Endothelial cell of umbilical vein (primary cell): ENCODE measurements around the gene SCGB1A1. TPM values are rescaled to one million over a fixed set of nuclear protein-coding genes. Genes with fewer than 3 reads are reported as not detected.

Source experiments
- BruUV-seq: library from RNA; stranded (reverse); fragments of 400-500 nt; replicated peaks from 2 replicates; lab custom pipeline; 2021; lab: Mats Ljungman, UMichigan
- CTCF ChIA-PET: fragments of 300-600, 350-600 bp; sonication (Branson Sonifier 250); formaldehyde crosslinking; loops from one replicate; lab custom pipeline; 2021; ENCODE audit warnings: antibody characterized with exemption, inconsistent platforms; lab: Charles Lee
- POLR2A ChIA-PET: fragments of 300-600, 350-600 bp; sonication (Branson Sonifier 250); formaldehyde crosslinking; loops from one replicate; lab custom pipeline; 2021; ENCODE audit warnings: antibody characterized with exemption, inconsistent platforms; lab: Charles Lee
- DNase-seq: peaks from one replicate; pipeline ENCODE4 v3.0.0-alpha.2; 2011; ENCODE audit warnings: low read depth, low spot score
- FAIRE-seq: peaks from 2 replicates; lab custom pipeline; 2011; peaks lifted over from hg19 to GRCh38; lab: Jason Lieb, UNC
- H2AFZ ChIP-seq: 2 replicates; pipeline ENCODE4 v1.6.0; 2012; ENCODE audit warnings: low read depth, low read length, control low read depth, inconsistent platforms
- H3K27ac ChIP-seq: 2 replicates; pipeline ENCODE4 v1.5.1; 2011; ENCODE audit warnings: low read depth, mild to moderate bottlenecking, control low read depth, low read length, moderate library complexity; ENCODE audit not compliant: insufficient read depth
- H3K27me3 ChIP-seq, 2 experiments: 2 replicates each; pipeline versions ENCODE4 v1.6.0 to v1.6.1; 2011; ENCODE audit warnings: low read length in 2 of 2, mixed read lengths in 1 of 2; ENCODE audit not compliant: control insufficient read depth in 2 of 2, insufficient read depth in 2 of 2
- H3K36me3 ChIP-seq, 2 experiments: 2 replicates in 1 of 2; 3 replicates in 1 of 2; pipeline ENCODE4 v1.5.1; 2011; ENCODE audit warnings: low read length in 2 of 2, mild to moderate bottlenecking in 1 of 2, moderate library complexity in 1 of 2; ENCODE audit not compliant: control insufficient read depth in 2 of 2, insufficient read depth in 2 of 2; ENCODE audit errors: extremely low read depth in 1 of 2
- H3K4me1 ChIP-seq: 3 replicates; pipeline ENCODE4 v1.5.1; 2011; ENCODE audit warnings: mild to moderate bottlenecking, low read length; ENCODE audit not compliant: control insufficient read depth, insufficient read depth; ENCODE audit errors: extremely low read depth
- H3K4me2 ChIP-seq: 2 replicates; pipeline ENCODE4 v1.6.1; 2011; ENCODE audit warnings: low read length, control low read depth, mixed read lengths; ENCODE audit not compliant: insufficient read depth
- H3K4me3 ChIP-seq, 3 experiments: fragments of 200-600 bp in 1 of 3; sonication (generic), shearing (Covaris generic) in 1 of 3; replicated peaks in 1 of 3; 2 replicates each; pipeline ENCODE4 v1.5.1; 2011 to 2016; ENCODE audit warnings: control low read depth in 3 of 3, low read length in 3 of 3, mild to moderate bottlenecking in 2 of 3, inconsistent platforms in 1 of 3, low read depth in 1 of 3, moderate library complexity in 1 of 3; ENCODE audit not compliant: insufficient read depth in 1 of 3
- H3K79me2 ChIP-seq: 2 replicates; pipeline ENCODE4 v1.6.0; 2012; ENCODE audit warnings: low read length, inconsistent platforms; ENCODE audit not compliant: control insufficient read depth, insufficient read depth
- H3K9ac ChIP-seq: replicated peaks from 2 replicates; pipeline ENCODE3; 2011; ENCODE audit warnings: low read length, control low read depth; ENCODE audit not compliant: insufficient read depth; ENCODE audit errors: extremely low read depth
- H3K9me1 ChIP-seq: replicated peaks from 3 replicates; pipeline ENCODE4 v1.6.0; 2011; ENCODE audit warnings: mild to moderate bottlenecking, low read length; ENCODE audit not compliant: control insufficient read depth, insufficient read depth; ENCODE audit errors: extremely low read depth
- H3K9me3 ChIP-seq: replicated peaks from 2 replicates; pipeline ENCODE4 v1.5.1; 2012; ENCODE audit warnings: low read length, inconsistent platforms; ENCODE audit not compliant: control insufficient read depth, insufficient read depth
- H4K20me1 ChIP-seq: replicated peaks from 2 replicates; pipeline ENCODE3; 2011; ENCODE audit warnings: mild to moderate bottlenecking, low read length; ENCODE audit not compliant: control insufficient read depth, insufficient read depth; ENCODE audit errors: extremely low read depth
- CTCF ChIP-seq, 2 donors: IDR thresholded peaks; 1 replicate in 1 of 2; 2 replicates in 1 of 2; pipeline ENCODE4 v1.5.1; 2011; ENCODE audit warnings: low read length in 2 of 2, mild to moderate bottlenecking in 2 of 2, moderate library complexity in 2 of 2, control low read depth in 1 of 2, inconsistent platforms in 1 of 2, low read depth in 1 of 2; ENCODE audit not compliant: insufficient read depth in 1 of 2; ENCODE audit errors: extremely low read depth in 1 of 2
- EZH2 ChIP-seq: IDR thresholded peaks from 2 replicates; pipeline ENCODE4 v1.6.1; 2012; ENCODE audit warnings: borderline replicate concordance, low read depth, mild to moderate bottlenecking, moderate library complexity, low read length, inconsistent platforms; ENCODE audit not compliant: severe bottlenecking
- FOS ChIP-seq: IDR thresholded peaks from 2 replicates; pipeline ENCODE4 v1.6.1; 2011; ENCODE audit warnings: mild to moderate bottlenecking, low read length, moderate library complexity, borderline replicate concordance; ENCODE audit not compliant: insufficient read depth
- GATA2 ChIP-seq: IDR thresholded peaks from 2 replicates; pipeline ENCODE4 v1.7.0; 2011; ENCODE audit warnings: low read depth, mild to moderate bottlenecking, moderate library complexity, mixed read lengths, low read length; ENCODE audit not compliant: insufficient read length, insufficient read depth
- JUN ChIP-seq: IDR thresholded peaks from 2 replicates; pipeline ENCODE4 v1.6.1; 2011; ENCODE audit warnings: borderline replicate concordance, low read depth; ENCODE audit not compliant: insufficient read length, insufficient read depth
- MAX ChIP-seq: IDR thresholded peaks from 2 replicates; pipeline ENCODE4 v1.6.1; 2011; ENCODE audit not compliant: insufficient read depth, insufficient read length
- MYC ChIP-seq: IDR thresholded peaks from one replicate; pipeline ENCODE4 v1.6.1; 2011; ENCODE audit warnings: mild to moderate bottlenecking, low read depth, low read length
- POLR2A ChIP-seq: IDR thresholded peaks from 2 replicates; pipeline ENCODE4 v1.6.1; 2012; ENCODE audit warnings: low read depth, mild to moderate bottlenecking, control low read depth, low read length
- POLR2AphosphoS5 ChIP-seq: IDR thresholded peaks from 2 replicates; pipeline ENCODE4 v1.6.1; 2012; ENCODE audit warnings: low read depth, mild to moderate bottlenecking, control low read depth, low read length, moderate library complexity; ENCODE audit not compliant: insufficient read depth
- dilution Hi-C: fragments of 300-500 bp; cut with MboI; formaldehyde crosslinking; loops from one replicate; pipeline ENCODE4 v1.15.0; 2019; ENCODE audit warnings: low sequenced_read_pairs; ENCODE audit not compliant: extremely low pct_ligation_motif_present
- intact Hi-C: fragments of 100-400 bp; cut with micrococcal nuclease; formaldehyde crosslinking; loops from one replicate; pipeline ENCODE4 v1.10.0; 2022
- polyA plus RNA-seq, 4 experiments: library from polyadenylated mRNA; depleted of rRNA in 3 of 4; stranded (reverse) in 3 of 4; unstranded in 1 of 4; fragments of >200 nt; gene quantifications; 2 replicates each; pipeline versions ENCODE4 v1.2.1 to v1.2.3, GENCODE V29; 2011 to 2012; ENCODE audit warnings: missing spikeins in 1 of 4
- total RNA-seq: library from RNA; stranded (reverse); gene quantifications from 2 replicates; pipeline ENCODE4 v1.2.3, GENCODE V29; 2021

SCGB1A1 gene
- total and polyA plus RNA-seq, 2 donors (not counting 3 experiments of a cell fraction or from before 2014, with no cell fraction given) = not detected

- no TSS peak for BruUV-seq
- no peak overlapping the region for H3K4me2 ChIP-seq
- no peaks in the 10 kb centered on the region for H3K9me3 ChIP-seq
- H3K27me3 ChIP-seq = no peaks in the 10 kb centered on the region
- ChIA-PET CTCF (interaction anchor here (0.8 to 3.9 kb wide), 4 partner anchors 13 to 150 kb away, joined by 4 to 26 read pairs (median 8); no protein-coding TSS in a partner anchor), POLR2A (interaction anchor here (0.5 to 0.7 kb wide), 2 partner anchors 14 to 51 kb away, joined by 3 to 4 read pairs; no protein-coding TSS in a partner anchor)
- no peaks in the 10 kb centered on the region for H3K79me2 ChIP-seq
- dilution Hi-C loops = no loop called here
- no peaks in the 10 kb centered on the region for H3K36me3 ChIP-seq
- no peak for FAIRE-seq
- H3K9me1 ChIP-seq = no peaks in the 10 kb centered on the region
- intact Hi-C loops = no loop called here
- no peaks in the 10 kb centered on the region for H3K4me1 ChIP-seq
- no peak for DNase-seq
- H3K4me3 ChIP-seq = no peak overlapping the region
- H3K27ac ChIP-seq = no peak overlapping the region
- no peaks in the 10 kb centered on the region for H4K20me1 ChIP-seq
- TF ChIP-seq EZH2 (no peak), MYC (no peak), JUN (no peak), MAX (no peak), GATA2 (no peak), POLR2AphosphoS5 (no peak), FOS (no peak), CTCF (IDR thresholded peaks at IDR 0.05; ENCODE audit: extremely low read depth in 1 of 2, insufficient read depth in 1 of 2, low read depth in 1 of 2, low read length in 2 of 2) (no peak), POLR2A (no peak)
- H2AFZ ChIP-seq = no peak overlapping the region
- H3K9ac ChIP-seq = no peak overlapping the region
Observed at GRCh38 chr11:62410972-62411371, 7.9 kb upstream of the SCGB1A1 start.
